Upper lobe of left lung (tissue), 4 donors: ENCODE measurements around the gene EFHD1.

ENCODE experiments used
- CTCF ChIP-seq, 6 experiments: fragments of 450-650 bp in 4 of 6; fragments of 200-600 bp in 2 of 6; sonication (generic) in 2 of 6; IDR thresholded peaks; one replicate each; pipeline ENCODE4 v1.5.1; 2016 to 2019; ENCODE audit warnings: antibody characterized with exemption in 6 of 6
- EP300 ChIP-seq, 4 donors: sonication (generic); formaldehyde crosslinking; IDR thresholded peaks; one replicate each; pipeline ENCODE4 v1.5.1; 2017; ENCODE audit warnings: antibody characterized with exemption in 4 of 4, control low read depth in 2 of 4
- POLR2A ChIP-seq, 4 donors: fragments of 450-650 bp; IDR thresholded peaks; one replicate each; pipeline ENCODE4 v1.5.1; 2016 to 2017; ENCODE audit warnings: antibody characterized with exemption in 4 of 4, mild to moderate bottlenecking in 2 of 4

DNA sequence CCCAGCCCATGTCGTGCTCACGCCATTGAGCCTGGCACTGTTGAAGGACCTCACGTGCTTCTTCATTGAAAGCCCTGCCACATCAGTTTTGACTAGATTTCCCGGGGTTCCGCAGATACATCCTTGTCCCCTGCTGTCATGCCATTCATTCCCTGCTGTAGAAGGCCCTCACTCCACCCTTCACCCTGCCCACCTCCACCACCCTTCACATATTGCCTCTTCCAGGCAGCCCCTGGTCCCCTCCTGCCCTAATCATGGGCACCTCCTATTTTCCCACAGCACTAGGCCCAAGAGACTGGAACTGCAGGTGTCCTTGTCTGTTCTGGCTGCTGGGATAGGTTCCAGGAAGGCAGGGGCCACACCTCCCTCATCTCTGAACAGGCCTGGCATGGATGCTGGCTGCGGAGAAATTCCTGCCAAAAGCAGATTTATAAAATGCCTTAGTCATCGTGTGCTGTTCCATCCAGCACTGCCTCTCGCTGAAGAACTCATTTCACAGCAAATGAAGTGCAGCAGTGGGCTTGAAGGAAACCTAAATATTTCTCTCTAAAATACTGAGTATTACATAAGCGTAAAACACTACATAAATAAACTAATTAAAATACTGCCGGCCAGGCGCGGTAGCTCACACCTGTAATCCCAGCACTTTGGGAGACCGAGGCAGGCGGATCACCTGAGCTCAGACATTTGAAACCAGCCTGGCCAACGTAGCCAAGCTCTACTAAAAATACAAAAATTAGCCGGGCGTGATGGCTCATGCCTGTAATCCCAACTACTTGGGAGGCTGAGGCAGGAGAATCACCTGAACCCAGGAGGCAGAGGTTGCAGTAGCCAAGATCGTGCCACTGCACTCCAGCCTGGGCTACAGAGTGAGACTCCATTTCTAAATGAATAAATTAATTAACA lies 44.5 kb upstream of the EFHD1 start:
- TF ChIP-seq CTCF (IDR thresholded peaks at IDR 0.05) (no peak), POLR2A (IDR thresholded peaks at IDR 0.05) (no peak), EP300 (IDR thresholded peaks at IDR 0.05) (no peak)
